Activated naive CD8-positive, alpha-beta T cell (primary cell): ENCODE measurements around the gene MORC2.
A peak's percentile ranks its signal among the peaks of the same experiment; 100 is the strongest.

Experiments
- H3K27ac Mint-ChIP-seq: one replicate; pipeline ENCODE4 v1.8.0; 2021; ENCODE audit warnings: mixed read lengths
- H3K27me3 Mint-ChIP-seq: one replicate; pipeline ENCODE4 v1.8.0; 2021; ENCODE audit warnings: mixed read lengths
- H3K36me3 Mint-ChIP-seq: one replicate; pipeline ENCODE4 v1.8.0; 2021; ENCODE audit warnings: mixed read lengths
- H3K4me1 Mint-ChIP-seq: one replicate; pipeline ENCODE4 v1.8.0; 2021; ENCODE audit warnings: low read depth, mixed read lengths
- H3K4me3 Mint-ChIP-seq: one replicate; pipeline ENCODE4 v1.8.0; 2021; ENCODE audit warnings: mild to moderate bottlenecking, mixed read lengths
- H3K9me3 Mint-ChIP-seq: one replicate; pipeline ENCODE4 v1.8.0; 2021; ENCODE audit warnings: low read depth, mixed read lengths

MORC2 gene

DNA sequence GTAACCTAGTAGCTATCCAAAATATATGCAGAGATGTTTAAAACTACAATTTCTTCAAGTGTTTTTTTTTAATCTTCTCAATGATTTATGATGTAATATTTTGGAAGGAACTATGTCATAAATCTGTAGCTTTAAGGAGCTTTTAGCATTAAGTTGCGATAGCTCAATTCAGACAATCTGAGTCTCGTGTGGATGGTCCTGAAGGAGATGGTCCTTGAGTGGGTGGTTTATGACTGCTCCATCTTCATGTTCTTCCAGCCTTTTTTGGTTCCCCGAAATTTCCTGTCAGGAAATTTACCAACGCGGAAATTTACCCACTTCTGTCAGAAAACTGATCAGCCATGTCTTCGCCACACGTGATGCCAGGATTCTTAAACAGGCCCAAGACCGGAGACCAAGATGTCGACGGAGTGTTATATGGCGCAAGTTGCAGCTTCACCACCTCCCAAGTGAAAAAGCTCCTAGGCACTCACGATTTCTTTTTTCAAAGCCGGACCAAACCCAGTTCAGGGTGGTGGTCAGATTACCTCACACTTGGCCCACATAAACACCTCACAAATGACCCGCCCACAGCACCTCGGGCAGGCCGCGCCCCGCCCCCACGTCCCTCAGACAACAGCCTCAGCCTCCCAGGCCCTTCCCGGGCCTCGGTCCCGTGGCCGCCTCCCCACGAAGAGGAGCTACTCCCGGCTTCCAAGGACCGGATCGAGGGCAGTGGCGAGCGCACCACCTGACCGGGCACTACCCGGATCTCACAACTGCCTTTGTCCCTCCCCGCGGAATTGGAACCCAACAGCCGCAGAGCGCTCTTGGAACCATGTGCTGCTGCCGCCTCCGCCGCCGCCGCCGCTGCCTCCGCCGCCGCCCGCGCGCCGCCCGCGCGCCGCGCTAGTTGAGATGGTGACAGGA, at the start of gene MORC2:
Gene MORC2, minus strand, starts transcription at position 760 of the 909 bp plus-strand sequence. CDS start 885 bp downstream, outside the sequence.
- peaks cover 50% of the 10 kb centered on the region for H3K4me1 Mint-ChIP-seq
- peaks cover 59% of the 10 kb centered on the region for H3K36me3 Mint-ChIP-seq
- peak within 1 kb of the TSS; percentile 91 for H3K27ac Mint-ChIP-seq

DNA sequence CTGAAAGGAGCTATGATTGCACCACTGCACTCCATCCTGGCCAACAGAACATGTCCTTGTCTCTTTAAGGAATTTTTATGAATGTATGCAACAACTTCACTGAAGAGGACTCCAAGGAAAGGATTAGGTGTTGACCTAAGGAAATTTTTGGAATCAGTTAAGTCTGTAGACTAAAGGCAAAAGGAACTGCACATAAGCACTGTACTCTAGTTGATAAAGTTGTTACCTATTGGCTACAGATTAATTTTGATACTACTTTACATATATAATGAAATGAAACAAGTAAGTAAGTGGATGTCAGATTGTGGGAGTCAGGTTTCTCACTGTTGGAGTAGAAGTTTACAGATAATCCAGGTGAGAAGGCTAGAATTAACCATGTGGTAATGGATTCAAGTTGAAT, 37.0 kb upstream of the MORC2 start:
- H3K9me3 Mint-ChIP-seq, result peaks cover 6% of the 10 kb centered on the region
- H3K27me3 Mint-ChIP-seq, result no peaks in the 10 kb centered on the region
- no peak overlapping the region for H3K4me3 Mint-ChIP-seq
- H3K27ac Mint-ChIP-seq, result no peak overlapping the region
- peaks cover 2% of the 10 kb centered on the region for H3K36me3 Mint-ChIP-seq
- H3K4me1 Mint-ChIP-seq, result no peaks in the 10 kb centered on the region

More for the DNA sequence above, at the start of gene MORC2:
- H3K27me3 Mint-ChIP-seq, result no peaks in the 10 kb centered on the region
- H3K9me3 Mint-ChIP-seq, result peaks cover 28% of the 10 kb centered on the region
- peak within 1 kb of the TSS; percentile 90 for H3K4me3 Mint-ChIP-seq

DNA sequence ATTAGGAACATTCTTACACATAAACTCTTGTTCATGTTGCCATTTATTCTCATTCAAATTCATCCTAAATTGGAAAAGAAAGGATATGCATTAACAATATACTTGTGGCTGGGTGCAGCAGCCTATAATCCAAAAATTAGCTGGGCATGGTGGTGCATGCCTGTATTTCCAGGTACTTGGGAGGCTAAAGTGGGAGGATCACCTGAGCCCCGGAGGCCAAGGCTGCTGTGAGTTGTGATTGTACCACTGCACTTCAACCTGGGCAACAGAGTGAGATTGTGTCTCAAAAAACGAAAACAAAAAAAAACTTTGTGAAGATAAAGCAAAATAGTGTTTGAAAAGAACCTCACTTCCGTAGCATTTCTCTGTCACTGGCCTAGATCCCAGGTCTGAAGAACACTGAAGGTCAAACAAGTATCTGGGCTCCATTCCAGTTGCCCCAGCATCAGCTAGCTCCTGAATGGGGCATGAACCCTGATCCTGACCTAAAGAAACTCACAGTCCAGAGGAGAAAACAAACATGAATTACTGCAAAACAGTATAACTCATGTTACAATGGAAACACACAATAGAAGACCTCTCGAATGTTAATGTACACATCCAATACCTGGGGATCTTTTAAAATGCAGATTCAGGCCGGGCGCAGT, 32.7 kb upstream of the MORC2 start:
- no peak overlapping the region for H3K4me3 Mint-ChIP-seq
- H3K9me3 Mint-ChIP-seq, result peaks cover 6% of the 10 kb centered on the region
- no peak overlapping the region for H3K27ac Mint-ChIP-seq
- H3K4me1 Mint-ChIP-seq, result no peaks in the 10 kb centered on the region
- H3K36me3 Mint-ChIP-seq, result no peaks in the 10 kb centered on the region
- H3K27me3 Mint-ChIP-seq, result no peaks in the 10 kb centered on the region

DNA sequence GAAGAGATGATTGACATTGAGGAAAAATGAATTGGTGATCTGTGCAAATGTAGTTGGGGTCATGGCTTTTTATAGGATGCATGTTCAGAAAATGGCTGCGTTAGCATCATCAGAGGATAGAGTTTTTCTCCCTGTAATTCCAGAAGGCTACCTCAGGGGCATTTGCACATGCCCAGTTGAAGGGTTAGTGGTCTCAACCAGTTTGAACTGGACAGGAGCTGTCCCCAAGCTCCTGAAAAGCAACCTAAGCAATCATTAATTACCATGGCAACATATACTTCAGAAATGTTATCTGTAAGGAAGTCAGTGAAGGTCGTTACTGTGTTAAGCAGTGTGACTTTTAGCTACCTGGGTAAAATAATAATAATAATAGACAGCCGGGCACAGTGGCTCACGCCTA, 29.8 kb upstream of the MORC2 start:
- Mint-ChIP-seq H3K4me3 (no peak overlapping the region), H3K9me3 (no peaks in the 10 kb centered on the region), H3K4me1 (no peaks in the 10 kb centered on the region)

DNA sequence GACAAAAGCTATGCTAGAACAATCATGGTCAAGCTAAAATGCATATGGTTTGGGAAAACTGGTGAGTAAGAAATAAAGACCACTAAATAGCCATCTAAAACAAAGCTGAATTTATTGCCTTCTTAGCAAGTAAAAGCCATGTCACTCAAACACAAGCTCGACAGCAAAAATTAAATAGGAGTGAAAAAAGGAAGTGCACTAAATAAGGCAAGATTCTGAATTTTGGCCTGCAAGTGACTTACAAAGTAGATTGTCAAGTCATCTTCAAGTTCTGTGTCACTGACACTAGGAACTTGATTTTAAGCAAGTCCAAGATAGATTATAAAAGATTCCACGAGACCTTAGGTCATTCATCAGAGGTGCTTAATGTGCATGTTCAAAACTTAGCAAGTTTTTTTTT, 27.9 kb upstream of the MORC2 start:
- Mint-ChIP-seq H3K36me3 (no peaks in the 10 kb centered on the region), H3K4me3 (no peak overlapping the region), H3K4me1 (no peaks in the 10 kb centered on the region), H3K9me3 (no peaks in the 10 kb centered on the region), H3K27ac (no peak overlapping the region), H3K27me3 (no peaks in the 10 kb centered on the region)

More for the DNA sequence above, 29.8 kb upstream of the MORC2 start:
- no peak overlapping the region for H3K27ac Mint-ChIP-seq
- H3K27me3 Mint-ChIP-seq, result no peaks in the 10 kb centered on the region
- H3K36me3 Mint-ChIP-seq, result no peaks in the 10 kb centered on the region

DNA sequence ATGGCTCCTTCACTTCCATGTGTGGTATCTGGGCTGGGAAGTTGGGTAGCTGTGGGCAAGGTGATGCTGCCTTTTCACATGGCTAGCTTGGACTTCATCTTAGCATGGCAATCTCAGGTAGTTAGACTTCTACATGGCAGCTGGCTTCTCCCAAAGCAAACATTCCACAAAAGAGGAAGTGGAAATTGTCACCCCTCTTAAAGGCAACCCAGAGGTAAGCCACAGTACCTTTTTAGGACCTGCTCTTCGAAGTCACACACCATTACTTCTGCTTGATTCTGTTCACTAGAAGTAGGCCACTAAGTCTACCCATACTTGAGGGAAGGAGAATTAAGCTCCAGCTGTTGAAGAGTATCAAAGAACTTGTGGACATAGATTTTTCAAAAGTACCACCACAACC, 26.4 kb upstream of the MORC2 start:
- H3K4me1 Mint-ChIP-seq, result no peaks in the 10 kb centered on the region
- no peak overlapping the region for H3K4me3 Mint-ChIP-seq
- H3K9me3 Mint-ChIP-seq, result no peaks in the 10 kb centered on the region
- H3K27ac Mint-ChIP-seq, result no peak overlapping the region
- H3K36me3 Mint-ChIP-seq, result peaks cover 5% of the 10 kb centered on the region
- H3K27me3 Mint-ChIP-seq, result no peaks in the 10 kb centered on the region

DNA sequence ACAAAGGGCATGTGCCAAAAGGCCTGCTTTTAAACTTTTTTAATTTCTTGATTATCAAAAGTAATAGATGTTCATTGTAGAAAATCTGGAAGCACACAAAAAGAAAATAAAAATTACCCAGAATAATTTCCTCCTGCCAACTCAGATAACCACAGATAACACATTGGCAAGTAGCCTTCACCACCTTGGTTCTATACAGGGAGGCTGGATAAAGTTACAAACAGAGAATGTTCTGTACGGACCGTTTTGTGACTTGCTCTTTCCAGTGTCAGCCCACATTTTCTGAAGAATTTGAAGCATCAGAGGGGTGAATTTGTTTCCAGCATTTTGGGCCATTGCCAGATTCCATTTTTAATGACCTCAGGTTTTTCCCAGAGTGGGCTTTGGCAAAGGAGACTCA, 24.0 kb upstream of the MORC2 start:
- peaks cover 13% of the 10 kb centered on the region for H3K36me3 Mint-ChIP-seq
- no peak overlapping the region for H3K4me3 Mint-ChIP-seq
- peaks cover 5% of the 10 kb centered on the region for H3K9me3 Mint-ChIP-seq
- no peak overlapping the region for H3K27ac Mint-ChIP-seq
- H3K4me1 Mint-ChIP-seq, result no peaks in the 10 kb centered on the region
- H3K27me3 Mint-ChIP-seq, result no peaks in the 10 kb centered on the region

DNA sequence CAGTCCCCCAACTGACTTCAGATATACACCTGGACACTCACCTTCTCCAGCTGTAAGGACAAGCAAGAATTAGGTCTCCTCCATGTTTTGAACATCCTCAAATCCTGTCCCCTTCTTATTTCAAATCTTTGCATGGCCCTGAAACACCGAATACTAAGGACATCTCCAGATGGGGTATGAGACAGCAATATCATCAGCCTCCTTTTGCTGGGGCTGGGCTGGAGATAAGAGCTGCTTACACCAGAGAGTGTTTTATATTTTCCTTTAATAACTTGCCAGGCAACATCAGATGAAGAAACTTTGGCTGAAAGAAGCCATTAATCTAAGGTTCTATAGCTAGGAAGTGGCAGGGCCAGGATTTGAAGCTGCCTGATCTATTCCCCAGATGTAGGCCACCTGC, 22.1 kb upstream of the MORC2 start:
- Mint-ChIP-seq H3K27me3 (no peaks in the 10 kb centered on the region), H3K4me1 (no peaks in the 10 kb centered on the region), H3K27ac (no peak overlapping the region), H3K9me3 (peaks cover 5% of the 10 kb centered on the region), H3K36me3 (peaks cover 13% of the 10 kb centered on the region), H3K4me3 (no peak overlapping the region)

DNA sequence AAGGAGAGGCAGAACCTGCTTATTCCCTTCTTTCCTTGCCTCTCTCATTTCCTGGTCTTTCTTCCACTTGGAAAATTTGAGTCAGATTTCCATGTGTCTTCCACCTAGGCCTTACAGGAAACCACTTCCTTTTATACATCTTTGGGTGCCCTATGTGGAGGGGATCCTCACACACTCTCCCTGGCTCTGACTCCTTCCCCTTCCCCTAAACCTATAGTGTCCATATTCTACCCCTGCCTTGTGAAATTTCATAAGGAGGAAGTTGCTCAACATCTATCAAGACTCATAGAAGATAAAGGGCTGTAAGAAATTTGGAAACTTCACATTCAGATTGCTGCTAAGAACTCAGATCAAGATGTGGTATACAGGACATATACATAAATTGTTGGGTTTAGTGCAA, 20.9 kb upstream of the MORC2 start:
- Mint-ChIP-seq H3K9me3 (peaks cover 10% of the 10 kb centered on the region), H3K36me3 (peaks cover 15% of the 10 kb centered on the region), H3K27me3 (no peaks in the 10 kb centered on the region), H3K4me3 (no peak overlapping the region), H3K4me1 (no peaks in the 10 kb centered on the region), H3K27ac (no peak overlapping the region)

DNA sequence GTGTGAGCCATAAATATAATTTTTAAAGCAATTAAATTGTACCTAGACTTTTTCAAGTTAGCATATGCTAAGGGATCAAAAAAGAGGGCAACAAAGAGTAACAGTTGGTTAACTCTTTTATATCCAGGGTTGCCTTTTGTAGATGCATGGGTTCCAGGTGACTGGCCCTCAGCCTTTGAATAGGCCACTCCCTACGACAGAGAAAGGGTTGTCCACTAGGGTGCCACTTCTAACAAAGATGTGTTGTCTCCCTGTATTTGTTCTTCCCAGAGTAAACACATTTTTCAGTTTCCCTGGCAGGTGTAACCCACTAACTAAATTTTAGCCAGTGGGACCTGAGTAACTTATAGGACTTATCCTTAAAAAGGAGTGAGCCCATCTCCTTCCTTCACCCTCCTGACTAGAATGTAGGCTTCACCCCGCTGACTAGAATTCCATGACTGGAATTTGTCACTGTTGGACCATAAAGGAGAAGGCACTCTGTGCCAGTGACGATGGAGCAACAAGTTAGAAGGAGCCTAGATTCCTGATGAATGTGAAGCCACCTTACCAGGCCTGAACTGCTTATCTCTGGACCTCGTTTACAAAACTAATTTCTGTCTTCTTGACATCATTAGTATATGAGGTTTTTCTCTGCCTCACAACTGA, 17.1 kb upstream of the MORC2 start:
- Mint-ChIP-seq H3K9me3 (peaks cover 33% of the 10 kb centered on the region), H3K4me1 (no peaks in the 10 kb centered on the region), H3K36me3 (peaks cover 17% of the 10 kb centered on the region), H3K27me3 (no peaks in the 10 kb centered on the region), H3K27ac (no peak overlapping the region), H3K4me3 (no peak overlapping the region)

DNA sequence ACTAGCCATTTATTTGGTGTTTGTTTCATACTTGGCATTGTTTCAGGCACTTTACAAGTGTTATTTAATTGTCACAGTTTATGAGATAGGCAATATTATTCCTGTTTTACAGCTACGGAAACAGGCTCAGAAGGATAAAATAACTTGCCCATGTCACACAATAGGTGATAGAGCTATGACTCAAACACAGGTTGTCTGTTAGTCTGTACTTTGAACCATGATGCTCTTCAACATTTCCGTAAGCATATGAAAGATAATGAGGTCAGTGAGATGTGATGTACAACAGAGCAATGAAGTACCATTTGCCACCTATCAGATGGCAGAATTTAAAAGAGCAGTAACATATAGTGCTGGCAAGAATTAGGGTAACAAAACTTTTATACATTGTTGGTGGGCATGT, 15.7 kb upstream of the MORC2 start:
- H3K4me1 Mint-ChIP-seq, result no peaks in the 10 kb centered on the region
- peaks cover 29% of the 10 kb centered on the region for H3K9me3 Mint-ChIP-seq
- no peaks in the 10 kb centered on the region for H3K27me3 Mint-ChIP-seq
- no peak overlapping the region for H3K27ac Mint-ChIP-seq
- no peak overlapping the region for H3K4me3 Mint-ChIP-seq
- H3K36me3 Mint-ChIP-seq, result peaks cover 11% of the 10 kb centered on the region

DNA sequence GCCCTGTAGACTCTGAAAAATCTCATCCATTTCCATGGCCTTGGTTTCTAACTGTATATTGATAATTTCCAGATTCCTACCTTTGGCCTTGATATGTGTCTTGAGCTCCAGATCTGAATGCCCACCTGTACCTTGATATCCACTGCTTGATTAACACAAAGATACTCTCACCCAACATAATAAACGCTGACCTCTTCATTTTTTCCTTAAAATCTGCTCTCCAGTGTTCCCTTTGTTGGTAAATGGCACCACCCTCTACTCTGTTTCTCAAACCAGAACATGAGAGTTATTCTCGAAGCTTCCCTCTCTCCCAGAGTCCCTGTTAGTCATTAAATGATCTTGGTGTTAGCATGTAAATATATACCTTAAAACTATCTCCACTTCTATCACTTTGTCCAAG, 13.9 kb upstream of the MORC2 start:
- Mint-ChIP-seq H3K9me3 (peaks cover 35% of the 10 kb centered on the region), H3K36me3 (peaks cover 8% of the 10 kb centered on the region), H3K4me3 (no peak overlapping the region), H3K4me1 (no peaks in the 10 kb centered on the region), H3K27me3 (no peaks in the 10 kb centered on the region), H3K27ac (no peak overlapping the region)

DNA sequence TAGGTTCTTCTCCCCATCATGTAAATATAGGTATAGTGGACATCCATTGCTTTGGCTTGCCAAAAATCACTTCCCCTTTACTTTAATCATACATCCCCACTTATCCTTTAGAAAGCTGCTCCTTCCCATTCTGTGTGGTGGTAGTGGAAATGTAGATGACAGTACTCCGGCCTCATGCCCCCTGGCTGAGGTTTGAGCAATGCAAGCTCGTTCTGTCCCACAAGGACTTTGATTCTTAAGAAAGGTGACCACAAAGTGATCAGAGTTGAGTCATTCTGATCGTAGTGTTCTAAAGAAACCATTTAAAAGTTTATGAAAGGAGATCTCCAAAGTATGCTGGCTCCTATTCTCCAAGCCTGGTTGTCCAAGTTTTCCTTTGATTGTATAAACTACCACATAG, 11.4 kb upstream of the MORC2 start:
- H3K4me3 Mint-ChIP-seq, result no peak overlapping the region
- no peak overlapping the region for H3K27ac Mint-ChIP-seq
- H3K4me1 Mint-ChIP-seq, result no peaks in the 10 kb centered on the region
- no peaks in the 10 kb centered on the region for H3K27me3 Mint-ChIP-seq
- H3K36me3 Mint-ChIP-seq, result peaks cover 25% of the 10 kb centered on the region
- peaks cover 47% of the 10 kb centered on the region for H3K9me3 Mint-ChIP-seq

DNA sequence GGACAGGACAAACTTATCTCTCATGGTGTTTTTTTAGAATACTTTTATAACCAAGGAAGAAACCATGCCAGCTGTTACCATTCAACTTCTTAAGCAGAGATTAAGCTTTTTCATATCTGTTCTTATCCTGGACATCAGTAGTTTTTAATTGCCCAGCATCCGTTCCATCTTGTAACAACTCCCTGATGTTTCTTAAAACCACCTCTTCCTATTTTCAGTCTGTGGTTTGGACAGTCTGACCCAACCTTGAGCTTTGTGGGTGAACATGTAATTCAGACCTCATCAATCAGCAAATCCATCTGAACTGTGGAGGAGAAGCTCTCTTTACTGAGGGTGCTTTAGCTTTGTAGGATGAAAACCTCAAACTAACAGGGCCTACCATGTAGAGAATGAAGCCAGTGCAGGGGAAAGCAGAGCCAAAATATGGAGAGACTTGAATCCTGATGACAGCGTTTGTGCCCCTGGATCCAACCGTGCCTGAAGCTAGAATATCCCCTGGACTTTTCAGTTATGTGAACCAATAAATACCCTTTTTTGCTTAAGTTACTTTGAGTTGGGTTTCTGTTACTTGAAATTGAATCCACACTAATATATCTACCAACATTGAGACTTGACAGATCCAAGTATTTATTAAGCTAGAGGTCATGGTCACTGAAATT, 9.9 kb upstream of the MORC2 start:
- no peak overlapping the region for H3K4me3 Mint-ChIP-seq
- H3K4me1 Mint-ChIP-seq, result no peaks in the 10 kb centered on the region
- peaks cover 34% of the 10 kb centered on the region for H3K9me3 Mint-ChIP-seq
- H3K27ac Mint-ChIP-seq, result no peak overlapping the region
- no peaks in the 10 kb centered on the region for H3K27me3 Mint-ChIP-seq
- peaks cover 31% of the 10 kb centered on the region for H3K36me3 Mint-ChIP-seq

DNA sequence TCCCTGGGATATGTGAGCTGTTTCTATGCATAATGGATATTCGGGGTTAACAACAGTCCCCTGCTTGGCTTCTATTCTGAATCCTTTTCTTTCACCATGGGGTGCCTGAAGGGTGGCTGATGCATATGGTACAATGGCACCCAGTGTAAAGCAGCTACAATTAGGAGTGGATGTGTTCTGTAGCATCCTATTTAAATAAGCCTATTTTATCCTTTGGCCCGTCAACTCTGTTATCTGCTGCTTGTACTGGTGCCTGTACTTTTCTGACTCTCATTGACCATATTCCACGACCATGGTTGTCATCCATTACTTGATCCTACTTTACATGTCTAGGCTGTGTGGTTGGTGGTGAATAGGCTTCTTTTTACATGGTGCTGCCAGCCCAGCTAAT, 1.8 kb upstream of the MORC2 start:
- H3K27me3 Mint-ChIP-seq, result no peaks in the 10 kb centered on the region

More for the DNA sequence above, 1.8 kb upstream of the MORC2 start:
- peaks cover 29% of the 10 kb centered on the region for H3K9me3 Mint-ChIP-seq
- H3K36me3 Mint-ChIP-seq, result peaks cover 63% of the 10 kb centered on the region
- H3K4me1 Mint-ChIP-seq, result peaks cover 39% of the 10 kb centered on the region
- H3K27ac Mint-ChIP-seq, result peak overlapping the region; percentile 76
- peak overlapping the region; percentile 89 for H3K4me3 Mint-ChIP-seq
